Cortex of kidney (tissue), 1 donor: ENCODE measurements around the gene NELL1.

Experiments
- DNase-seq: peaks from one replicate; lab custom pipeline; 2025; lab: John Stamatoyannopoulos, UW

NELL1 gene

GRCh38 chr11:21421711-21422329 lies 752.4 kb downstream of the NELL1 start:
- no peak for DNase-seq

- DNase-seq = no peak
Observed at GRCh38 chr11:21426931-21427330, 757.5 kb downstream of the NELL1 start.

GRCh38 chr11:21427726-21428125 lies 758.3 kb downstream of the NELL1 start:
- no peak for DNase-seq

GRCh38 chr11:21428796-21429195 lies 759.4 kb downstream of the NELL1 start:
- DNase-seq = no peak

DNA sequence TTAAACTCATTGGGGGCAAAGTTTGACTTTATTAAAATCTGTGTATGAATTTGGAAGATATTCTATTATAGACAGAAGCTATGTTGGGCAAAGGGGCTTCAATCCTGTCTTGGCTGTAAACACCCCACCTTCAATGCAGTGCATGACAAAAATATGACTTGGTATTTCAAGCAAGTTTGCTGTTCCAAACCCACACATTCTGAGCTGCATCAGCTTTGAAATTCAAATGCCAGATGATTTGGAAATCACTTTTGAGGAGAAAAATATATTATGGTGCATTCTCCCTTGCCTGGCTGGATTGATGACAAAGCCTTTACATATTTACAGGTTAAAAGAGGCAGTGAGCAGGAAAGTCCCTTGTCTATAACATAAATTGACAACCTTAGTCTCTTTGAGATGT lies 760.0 kb downstream of the NELL1 start:
- DNase-seq = no peak

DNA sequence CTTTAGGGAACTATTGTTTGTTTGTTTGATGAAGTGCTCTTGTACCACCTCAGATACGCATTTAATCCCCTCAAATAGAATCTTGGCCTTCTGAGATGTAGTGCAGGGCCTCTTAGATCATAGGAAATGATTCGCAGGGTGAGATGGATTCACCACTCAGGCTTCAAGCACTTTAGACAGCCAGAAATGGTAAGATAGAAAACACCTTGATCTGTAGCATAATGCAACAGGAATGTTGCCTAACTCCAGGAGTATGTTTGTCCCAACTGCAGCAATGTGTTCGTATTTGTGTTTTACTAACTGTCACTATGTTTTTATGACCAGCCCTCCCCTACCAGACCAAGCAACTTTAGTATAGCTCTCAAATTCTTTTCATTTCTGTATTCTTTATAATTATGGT lies 761.2 kb downstream of the NELL1 start:
- no peak for DNase-seq

GRCh38 chr11:21446939-21447590 lies 777.7 kb downstream of the NELL1 start:
- no peak for DNase-seq

- no peak for DNase-seq
Observed at GRCh38 chr11:21447871-21448270, 778.5 kb downstream of the NELL1 start.

DNA sequence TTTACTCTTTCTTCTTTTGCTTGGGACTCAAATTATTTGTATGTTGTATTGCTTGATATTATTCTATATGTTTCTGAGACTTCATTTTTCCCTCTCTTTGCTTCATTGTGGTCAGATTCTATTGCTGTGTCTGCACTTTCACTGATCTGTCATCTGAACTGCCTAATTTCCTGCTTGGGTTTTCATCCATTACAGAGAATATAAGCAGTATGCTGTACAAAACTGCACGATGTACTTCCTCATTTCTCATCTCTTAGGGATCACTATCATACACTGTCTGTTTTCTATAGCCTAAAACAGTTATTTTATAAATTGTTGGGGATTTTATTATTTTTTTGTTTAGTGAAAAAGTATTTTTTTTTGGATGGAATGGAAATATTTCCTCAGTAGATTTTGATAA lies 786.8 kb downstream of the NELL1 start:
- no peak for DNase-seq

GRCh38 chr11:21460082-21460481 lies 790.7 kb downstream of the NELL1 start:
- no peak for DNase-seq

DNA sequence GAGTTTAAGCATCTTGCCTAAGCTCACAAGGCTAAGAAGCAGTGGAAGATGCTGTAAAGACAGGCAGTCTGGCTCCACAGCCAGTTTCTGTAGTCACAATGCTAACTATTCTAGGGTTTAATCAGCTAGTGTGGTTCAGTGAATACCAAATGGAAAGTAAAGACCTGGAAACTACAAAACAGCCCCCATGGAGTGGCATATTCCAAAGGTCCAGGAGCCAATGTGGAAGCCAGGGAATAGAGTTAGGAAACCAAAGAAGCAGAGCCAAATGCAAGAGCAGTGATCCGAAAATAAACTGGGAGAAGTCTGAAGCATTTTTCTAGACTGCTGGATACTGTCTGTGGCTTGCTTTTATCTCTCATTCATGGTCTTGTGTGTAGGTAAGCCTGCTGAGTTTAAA lies 792.3 kb downstream of the NELL1 start:
- no peak for DNase-seq

DNA sequence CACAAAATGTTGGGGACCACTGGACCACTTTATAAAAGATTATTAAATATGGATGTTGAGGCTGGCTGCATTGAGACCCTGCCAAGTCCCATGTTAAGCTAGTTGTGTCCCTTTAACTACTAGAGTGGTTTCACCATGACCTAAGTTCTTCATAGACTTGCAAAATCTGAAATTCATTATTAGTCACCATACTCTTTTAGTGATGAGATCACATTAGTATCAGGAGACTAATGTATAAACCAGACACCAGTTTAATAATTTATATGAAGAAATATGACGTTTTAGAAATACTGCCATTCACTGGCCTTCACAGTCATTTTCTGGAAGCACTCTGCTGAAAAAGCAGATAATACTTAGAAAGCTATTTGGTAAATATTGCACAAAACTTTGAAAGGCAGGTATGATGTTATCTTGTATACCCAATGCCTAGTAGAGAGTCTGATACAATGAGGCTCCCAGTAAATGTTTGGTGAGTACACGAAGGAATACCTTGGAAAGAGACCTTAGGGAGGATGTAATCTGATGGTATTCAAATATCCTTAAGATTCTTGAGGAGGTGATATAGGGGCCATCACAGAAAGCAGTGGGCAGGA lies 795.3 kb downstream of the NELL1 start:
- no peak for DNase-seq

GRCh38 chr11:21465203-21465602 lies 795.8 kb downstream of the NELL1 start:
- DNase-seq = no peak

DNA sequence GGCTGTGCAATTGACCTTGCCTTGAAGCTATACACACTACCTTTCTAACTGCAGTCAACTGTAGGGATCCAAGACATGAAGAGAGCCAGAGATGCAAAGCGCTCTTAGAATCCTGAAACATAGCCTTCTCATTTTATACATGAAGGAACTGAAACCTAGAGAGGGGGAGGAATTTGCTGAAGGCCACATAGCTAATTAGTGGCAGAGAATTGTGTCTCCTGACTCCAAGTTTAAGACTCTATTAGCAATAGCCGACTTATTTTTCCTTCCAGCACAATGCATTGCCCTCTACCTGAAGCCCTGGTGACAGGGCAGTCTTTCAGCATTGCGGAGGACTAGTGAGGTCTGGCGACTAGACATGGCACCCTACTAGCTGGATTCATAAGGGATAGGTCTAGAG lies 796.5 kb downstream of the NELL1 start:
- DNase-seq = no peak

DNA sequence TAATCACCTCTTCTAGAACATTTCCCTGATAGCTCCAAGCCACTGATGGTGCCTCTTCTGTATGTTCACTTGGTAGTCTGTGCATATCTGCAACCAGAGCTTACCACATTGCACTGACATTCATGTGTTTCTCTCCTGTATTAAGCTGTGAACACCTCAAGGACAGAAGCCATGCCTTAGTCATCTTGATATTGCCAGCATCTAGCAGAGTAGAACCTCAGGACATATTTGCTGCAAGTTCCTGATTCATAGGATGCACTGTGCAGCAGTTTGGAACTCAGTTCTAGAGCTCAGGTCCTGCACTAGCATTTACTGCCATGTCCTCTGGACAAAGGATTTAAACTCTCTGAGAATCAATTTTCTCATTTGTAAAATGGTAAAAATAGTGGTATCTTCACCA lies 801.1 kb downstream of the NELL1 start:
- no peak for DNase-seq

GRCh38 chr11:21472261-21472660 lies 802.9 kb downstream of the NELL1 start:
- no peak for DNase-seq

DNA sequence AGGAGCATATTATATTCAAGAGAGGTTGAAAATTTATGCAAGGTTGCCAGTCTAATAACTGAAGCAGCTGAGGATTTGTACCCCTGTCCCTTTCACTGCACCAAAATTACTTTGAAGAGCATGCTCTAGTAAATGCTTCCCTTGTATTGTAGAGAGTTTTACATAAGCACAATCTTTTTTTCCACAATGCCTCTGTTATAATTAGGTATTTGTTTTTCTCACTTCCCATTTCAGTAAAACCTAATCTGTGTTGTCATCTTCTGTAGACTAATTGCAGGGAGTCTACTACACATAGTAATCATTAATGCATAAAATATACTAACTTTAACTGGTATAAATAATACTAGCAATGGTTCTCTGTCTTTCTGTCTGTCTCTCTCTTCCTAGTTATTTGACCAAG lies 805.1 kb downstream of the NELL1 start:
- no peak for DNase-seq

- no peak for DNase-seq
Observed at GRCh38 chr11:21475276-21475675, 805.9 kb downstream of the NELL1 start.

DNA sequence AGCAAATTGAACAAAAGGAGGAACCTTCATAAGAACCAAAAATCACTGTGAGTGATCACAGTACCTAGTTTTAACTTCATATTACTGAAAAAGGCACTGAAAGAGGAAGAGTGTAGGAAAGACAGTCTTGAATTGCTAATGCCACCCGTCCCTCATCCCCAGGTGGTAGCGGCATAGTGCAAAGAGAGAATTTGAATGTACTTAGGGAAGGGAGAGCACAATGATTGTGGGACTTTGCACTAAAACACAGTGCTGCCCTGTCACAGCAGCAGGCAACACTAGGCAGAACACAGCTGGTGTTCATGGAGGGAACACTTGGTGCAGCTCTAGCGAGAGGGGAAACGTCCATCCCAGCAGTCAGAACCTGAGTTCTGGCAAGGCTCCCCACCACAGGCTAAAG lies 807.2 kb downstream of the NELL1 start:
- no peak for DNase-seq

GRCh38 chr11:21480240-21480639 lies 810.9 kb downstream of the NELL1 start:
- no peak for DNase-seq

DNA sequence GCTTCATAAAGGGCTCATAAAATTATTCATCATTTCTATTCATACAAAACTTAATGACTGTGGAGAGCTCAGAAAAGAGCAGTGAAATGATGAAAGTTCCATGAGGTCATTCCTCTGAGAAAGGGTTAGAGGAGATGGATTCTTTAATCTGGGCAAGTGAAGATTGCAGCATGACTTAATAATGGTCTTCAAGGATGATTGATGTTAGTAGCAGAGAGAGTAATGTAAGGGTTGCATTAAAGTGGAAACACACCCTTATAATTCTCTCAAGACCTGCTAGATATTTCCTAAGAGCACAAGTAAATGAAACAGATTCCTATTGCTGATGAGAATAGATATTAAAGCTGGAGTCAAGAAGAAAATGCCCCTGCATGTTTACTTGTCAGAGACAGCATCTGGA lies 811.9 kb downstream of the NELL1 start:
- no peak for DNase-seq

- DNase-seq = no peak
Observed at GRCh38 chr11:21484039-21484438, 814.7 kb downstream of the NELL1 start.

GRCh38 chr11:21485006-21485405 lies 815.6 kb downstream of the NELL1 start:
- no peak for DNase-seq

- DNase-seq = no peak
Observed at GRCh38 chr11:21485426-21485825, 816.0 kb downstream of the NELL1 start.
